ENCODE data around the gene GPATCH4.

The GPATCH4 gene

DNA sequence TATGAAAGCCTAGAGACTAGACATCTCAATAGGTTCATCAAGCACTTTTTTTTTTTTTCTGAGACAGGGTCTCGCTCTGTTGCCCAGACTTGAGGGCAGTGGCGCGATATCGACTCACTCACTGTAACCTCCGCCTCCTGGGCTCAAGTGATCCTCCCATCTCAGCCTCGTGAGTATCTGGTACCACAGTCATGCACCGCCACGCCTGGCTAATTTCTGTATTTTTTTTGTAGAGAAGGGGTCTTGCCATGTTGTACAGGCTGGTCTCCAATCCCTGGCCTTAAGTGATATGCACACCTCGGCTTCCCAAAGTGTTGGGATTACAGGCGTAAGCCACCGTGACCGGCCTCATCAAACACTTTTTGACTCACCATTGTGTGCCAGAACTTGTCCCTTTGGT lies 613 bp upstream of the GPATCH4 start:
- Histone ChIP-seq H3K4me3 (ENCODE audit: control insufficient read depth in 1 of 7, extremely low read depth in 1 of 7, insufficient read depth in 4 of 7, low read depth in 2 of 7, low read length in 6 of 7) (peak overlapping the region; percentile 60 to 91 (median 85)), H3K27ac (ENCODE audit: insufficient read depth in 1 of 2, low read depth in 1 of 2, low read length in 2 of 2, poor library complexity in 1 of 2, severe bottlenecking in 2 of 2) (peak overlapping the region in 1 of 2 experiments; percentile 65), H3K4me1 (ENCODE audit: control extremely low read depth in 1 of 4, control insufficient read depth in 4 of 4, insufficient read depth in 4 of 4, low read length in 3 of 4) (peaks cover 6 to 30% (median 22%) of the 10 kb centered on the region in 4 experiments), H3K27me3 (replicated peaks in 2 of 5; ENCODE audit: control insufficient read depth in 4 of 5, insufficient read depth in 5 of 5, low read length in 4 of 5) (no peaks in the 10 kb centered on the region), H3K9me3 (ENCODE audit: control extremely low read depth in 1 of 5, control insufficient read depth in 4 of 5, insufficient read depth in 2 of 5, low read depth in 1 of 5, low read length in 4 of 5) (no peaks in the 10 kb centered on the region), H3K36me3 (ENCODE audit: control insufficient read depth in 4 of 4, insufficient read depth in 4 of 4, low read length in 3 of 4) (peaks cover 0 to 25% (median 14%) of the 10 kb centered on the region in 4 experiments)
- CTCF ChIA-PET = interaction anchor here (1.4 to 7.7 kb wide), 5 partner anchors 11 to 121 kb away, joined by 3 to 63 read pairs (median 6); partner anchors contain the start of gene NAXE
- 74% methylated on average over 11 of the region's 12 CpGs for WGBS (ENCODE audit: insufficient coverage)
- POLR2A ChIA-PET = interaction anchor here (0.6 kb wide), 1 partner anchor 121 kb away, joined by 4 read pairs; no protein-coding TSS in a partner anchor
- DNase-seq = no peak

DNA sequence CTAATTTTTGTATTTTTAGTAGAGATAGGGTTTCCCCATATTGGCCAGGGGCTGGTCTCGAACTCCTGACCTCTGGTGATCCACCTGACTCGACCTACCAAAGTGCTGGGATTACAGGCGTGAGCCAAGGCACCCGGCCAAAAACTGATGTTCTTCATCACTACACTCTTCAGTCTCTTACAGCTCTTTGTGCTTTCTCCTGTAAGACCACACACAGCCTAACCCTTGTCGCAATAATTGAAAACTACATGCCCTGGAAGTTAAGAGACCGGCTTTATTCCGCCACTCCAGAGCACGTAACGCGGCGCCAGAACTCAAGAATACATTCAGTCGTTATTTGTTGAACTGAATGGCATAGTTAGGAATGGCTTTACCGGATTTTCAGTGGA lies 552 bp downstream of the GPATCH4 start:
- Histone ChIP-seq H3K4me1 (ENCODE audit: control extremely low read depth in 1 of 4, control insufficient read depth in 4 of 4, insufficient read depth in 4 of 4, low read length in 3 of 4) (peaks cover 6 to 30% (median 22%) of the 10 kb centered on the region in 4 experiments), H3K27me3 (replicated peaks in 2 of 5; ENCODE audit: control insufficient read depth in 4 of 5, insufficient read depth in 5 of 5, low read length in 4 of 5) (no peaks in the 10 kb centered on the region), H3K36me3 (ENCODE audit: control insufficient read depth in 4 of 4, insufficient read depth in 4 of 4, low read length in 3 of 4) (peaks cover 3 to 37% (median 23%) of the 10 kb centered on the region in 4 experiments), H3K4me3 (ENCODE audit: control insufficient read depth in 1 of 7, extremely low read depth in 1 of 7, insufficient read depth in 4 of 7, low read depth in 2 of 7, low read length in 6 of 7) (peak overlapping the region; percentile 60 to 91 (median 85)), H3K27ac (ENCODE audit: insufficient read depth in 1 of 2, low read depth in 1 of 2, low read length in 2 of 2, poor library complexity in 1 of 2, severe bottlenecking in 2 of 2) (peak overlapping the region in 1 of 2 experiments; percentile 65), H3K9me3 (ENCODE audit: control extremely low read depth in 1 of 5, control insufficient read depth in 4 of 5, insufficient read depth in 2 of 5, low read depth in 1 of 5, low read length in 4 of 5) (no peaks in the 10 kb centered on the region)
- 5% methylated on average over 12 of the region's 13 CpGs for WGBS (ENCODE audit: insufficient coverage)
- POLR2A ChIA-PET = no interaction called here
- CTCF ChIA-PET = interaction anchor here (0.6 to 7.7 kb wide), 8 partner anchors 8 to 120 kb away, joined by 3 to 63 read pairs (median 5); partner anchors contain the start of gene NAXE
- DNase-seq = no peak

DNA sequence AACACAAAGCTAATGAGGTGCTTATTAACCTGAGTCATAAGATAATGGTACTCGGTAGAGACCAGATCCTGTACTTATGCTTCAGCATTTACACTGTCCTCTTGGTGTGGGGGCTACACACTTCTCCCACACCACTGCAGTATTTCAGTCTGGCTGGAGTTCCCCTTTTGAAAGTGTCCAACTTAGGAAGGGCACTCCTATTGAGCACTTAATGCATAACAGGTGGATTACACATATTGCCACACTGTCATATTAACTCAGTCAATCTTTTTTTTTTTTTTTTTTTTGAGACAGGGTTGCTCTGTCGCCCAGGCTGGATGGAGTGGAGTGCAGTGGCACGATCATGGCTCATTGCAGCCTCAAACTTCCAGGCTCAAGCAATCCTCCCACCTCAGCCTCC lies 1.5 kb downstream of the GPATCH4 start:
- Histone ChIP-seq H3K4me1 (ENCODE audit: control extremely low read depth in 1 of 4, control insufficient read depth in 4 of 4, insufficient read depth in 4 of 4, low read length in 3 of 4) (peaks cover 6 to 30% (median 22%) of the 10 kb centered on the region in 4 experiments), H3K27me3 (replicated peaks in 2 of 5; ENCODE audit: control insufficient read depth in 4 of 5, insufficient read depth in 5 of 5, low read length in 4 of 5) (no peaks in the 10 kb centered on the region), H3K9me3 (ENCODE audit: control extremely low read depth in 1 of 5, control insufficient read depth in 4 of 5, insufficient read depth in 2 of 5, low read depth in 1 of 5, low read length in 4 of 5) (no peaks in the 10 kb centered on the region), H3K4me3 (ENCODE audit: control insufficient read depth in 1 of 7, extremely low read depth in 1 of 7, insufficient read depth in 4 of 7, low read depth in 2 of 7, low read length in 6 of 7) (peak overlapping the region in 1 of 7 experiments; percentile 81), H3K36me3 (ENCODE audit: control insufficient read depth in 4 of 4, insufficient read depth in 4 of 4, low read length in 3 of 4) (peaks cover 3 to 46% (median 32%) of the 10 kb centered on the region in 4 experiments), H3K27ac (ENCODE audit: insufficient read depth in 1 of 2, low read depth in 1 of 2, low read length in 2 of 2, poor library complexity in 1 of 2, severe bottlenecking in 2 of 2) (no peak overlapping the region)
- peak; percentile 78 to 91 (median 89) for DNase-seq
- POLR2A ChIA-PET = no interaction called here
- 80% methylated on average over 1 of the region's 3 CpGs for WGBS (ENCODE audit: insufficient coverage)
- CTCF ChIA-PET = interaction anchor here (0.7 to 7.7 kb wide), 7 partner anchors 9 to 117 kb away, joined by 3 to 63 read pairs (median 6); partner anchors contain the start of gene NAXE

DNA sequence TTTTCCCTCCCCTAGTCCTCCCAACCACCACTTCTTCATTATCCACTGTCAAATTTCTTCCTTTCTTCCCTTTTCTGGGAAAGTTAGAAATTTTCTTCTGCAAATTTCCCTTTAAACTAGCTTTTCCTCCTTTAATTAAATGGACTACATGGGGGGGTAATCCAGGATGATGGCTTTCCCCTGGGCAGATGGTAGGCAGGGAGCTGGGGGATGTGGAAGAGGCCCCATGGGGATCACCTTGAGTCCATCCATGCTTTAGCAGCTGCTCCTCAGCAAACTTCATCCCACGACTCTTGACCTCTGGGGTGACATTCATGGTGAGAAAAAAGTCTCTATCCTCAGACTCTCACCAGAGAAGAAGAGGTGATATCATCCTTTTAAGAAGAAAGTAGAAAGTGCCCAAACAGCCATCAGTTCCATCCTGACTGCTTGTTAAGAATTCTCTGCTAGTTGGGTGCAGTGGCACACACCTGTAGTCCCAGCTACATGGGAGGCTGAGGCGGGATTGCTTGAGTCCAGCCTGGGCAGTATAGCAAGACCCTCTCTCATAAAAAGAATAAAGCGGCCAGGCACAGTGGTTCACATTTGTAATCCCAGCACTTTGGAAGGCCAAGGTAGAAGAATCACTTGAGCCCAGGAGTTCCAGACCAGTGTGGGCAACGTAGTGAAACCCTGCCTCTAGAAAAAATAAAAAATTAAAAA lies 2.4 kb downstream of the GPATCH4 start:
- ChIA-PET CTCF (interaction anchor here (1.2 to 7.7 kb wide), 4 partner anchors 10 to 15 kb away, joined by 3 to 63 read pairs (median 7); no protein-coding TSS in a partner anchor), POLR2A (no interaction called here)
- H3K4me3 ChIP-seq (ENCODE audit: control insufficient read depth in 1 of 7, extremely low read depth in 1 of 7, insufficient read depth in 4 of 7, low read depth in 2 of 7, low read length in 6 of 7) = no peak overlapping the region
- 100% methylated on average over 2 of the region's 4 CpGs for WGBS (ENCODE audit: insufficient coverage)
- H3K36me3 ChIP-seq (ENCODE audit: control insufficient read depth in 4 of 4, insufficient read depth in 4 of 4, low read length in 3 of 4) = peaks cover 3 to 55% (median 39%) of the 10 kb centered on the region in 4 experiments
- peaks cover 6 to 30% (median 22%) of the 10 kb centered on the region in 4 experiments for H3K4me1 ChIP-seq (ENCODE audit: control extremely low read depth in 1 of 4, control insufficient read depth in 4 of 4, insufficient read depth in 4 of 4, low read length in 3 of 4)
- DNase-seq = no peak
- no peak overlapping the region for H3K27ac ChIP-seq (ENCODE audit: insufficient read depth in 1 of 2, low read depth in 1 of 2, low read length in 2 of 2, poor library complexity in 1 of 2, severe bottlenecking in 2 of 2)
- no peaks in the 10 kb centered on the region for H3K27me3 ChIP-seq (replicated peaks in 2 of 5; ENCODE audit: control insufficient read depth in 4 of 5, insufficient read depth in 5 of 5, low read length in 4 of 5)
- no peaks in the 10 kb centered on the region for H3K9me3 ChIP-seq (ENCODE audit: control extremely low read depth in 1 of 5, control insufficient read depth in 4 of 5, insufficient read depth in 2 of 5, low read depth in 1 of 5, low read length in 4 of 5)

DNA sequence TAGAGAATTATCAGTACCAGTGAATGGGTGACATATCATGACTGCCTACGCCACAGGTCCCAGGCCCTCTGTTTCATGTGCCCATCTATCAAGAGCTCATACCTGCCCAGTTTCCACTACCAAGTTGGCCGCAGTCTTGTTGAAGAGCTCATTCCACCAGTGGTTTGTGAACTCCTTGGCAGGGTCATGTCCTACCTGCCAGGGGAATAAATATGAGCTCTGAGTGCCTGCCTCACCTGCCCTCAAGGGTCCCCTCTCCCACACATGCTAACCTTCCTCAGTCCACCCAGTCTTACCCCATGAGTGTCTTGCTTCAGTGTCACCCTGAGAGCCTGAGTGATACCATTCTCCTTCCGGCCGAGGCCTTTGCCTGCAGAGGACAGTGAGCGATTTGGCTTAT lies 3.2 kb downstream of the GPATCH4 start:
- Histone ChIP-seq H3K27me3 (replicated peaks in 2 of 5; ENCODE audit: control insufficient read depth in 4 of 5, insufficient read depth in 5 of 5, low read length in 4 of 5) (no peaks in the 10 kb centered on the region), H3K36me3 (ENCODE audit: control insufficient read depth in 4 of 4, insufficient read depth in 4 of 4, low read length in 3 of 4) (peaks cover 3 to 63% (median 44%) of the 10 kb centered on the region in 4 experiments), H3K4me3 (ENCODE audit: control insufficient read depth in 1 of 7, extremely low read depth in 1 of 7, insufficient read depth in 4 of 7, low read depth in 2 of 7, low read length in 6 of 7) (no peak overlapping the region), H3K27ac (ENCODE audit: insufficient read depth in 1 of 2, low read depth in 1 of 2, low read length in 2 of 2, poor library complexity in 1 of 2, severe bottlenecking in 2 of 2) (no peak overlapping the region), H3K4me1 (ENCODE audit: control extremely low read depth in 1 of 4, control insufficient read depth in 4 of 4, insufficient read depth in 4 of 4, low read length in 3 of 4) (peaks cover 6 to 30% (median 23%) of the 10 kb centered on the region in 4 experiments), H3K9me3 (ENCODE audit: control extremely low read depth in 1 of 5, control insufficient read depth in 4 of 5, insufficient read depth in 2 of 5, low read depth in 1 of 5, low read length in 4 of 5) (no peaks in the 10 kb centered on the region)
- DNase-seq = no peak
- ChIA-PET CTCF (interaction anchor here (1.2 to 7.7 kb wide), 4 partner anchors 10 to 28 kb away, joined by 3 to 63 read pairs (median 7); no protein-coding TSS in a partner anchor), POLR2A (no interaction called here)
- WGBS (ENCODE audit: insufficient coverage) = 96% methylated on average over 5 of the region's 5 CpGs

DNA sequence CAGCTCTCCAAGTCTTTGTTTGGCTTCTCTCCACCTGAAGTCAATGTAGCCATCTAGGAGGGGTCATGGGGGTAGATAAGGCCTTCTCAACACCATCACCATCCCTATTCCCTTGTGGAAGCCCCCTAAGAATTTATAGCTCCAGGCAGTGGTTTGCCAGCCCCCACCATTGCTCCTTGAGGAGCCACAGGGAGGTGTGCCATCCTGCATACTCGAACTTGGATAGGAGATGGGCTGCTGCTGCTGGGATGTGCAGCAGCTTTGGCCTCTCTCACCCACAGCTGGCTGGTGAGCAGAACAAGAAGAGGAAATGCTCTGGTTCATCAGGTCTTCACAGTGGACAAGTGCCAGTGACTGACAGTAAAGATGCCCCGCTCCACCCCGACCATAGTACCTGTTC lies 4.9 kb downstream of the GPATCH4 start:
- peaks cover 3 to 65% (median 44%) of the 10 kb centered on the region in 4 experiments for H3K36me3 ChIP-seq (ENCODE audit: control insufficient read depth in 4 of 4, insufficient read depth in 4 of 4, low read length in 3 of 4)
- H3K27me3 ChIP-seq (replicated peaks in 2 of 5; ENCODE audit: control insufficient read depth in 4 of 5, insufficient read depth in 5 of 5, low read length in 4 of 5) = no peaks in the 10 kb centered on the region
- no peak overlapping the region for H3K4me3 ChIP-seq (ENCODE audit: control insufficient read depth in 1 of 7, extremely low read depth in 1 of 7, insufficient read depth in 4 of 7, low read depth in 2 of 7, low read length in 6 of 7)
- 80% methylated on average over 1 of the region's 3 CpGs for WGBS (ENCODE audit: insufficient coverage)
- POLR2A ChIA-PET = interaction anchor here (0.6 kb wide), 1 partner anchor 29 kb away, joined by 3 read pairs; no protein-coding TSS in a partner anchor
- CTCF ChIA-PET = interaction anchor here (1.6 to 7.7 kb wide), 3 partner anchors 9 to 13 kb away, joined by 5 to 63 read pairs (median 7); no protein-coding TSS in a partner anchor
- no peak overlapping the region for H3K27ac ChIP-seq (ENCODE audit: insufficient read depth in 1 of 2, low read depth in 1 of 2, low read length in 2 of 2, poor library complexity in 1 of 2, severe bottlenecking in 2 of 2)
- DNase-seq = no peak
- H3K4me1 ChIP-seq (ENCODE audit: control extremely low read depth in 1 of 4, control insufficient read depth in 4 of 4, insufficient read depth in 4 of 4, low read length in 3 of 4) = peaks cover 3 to 27% (median 26%) of the 10 kb centered on the region in 4 experiments
- H3K9me3 ChIP-seq (ENCODE audit: control extremely low read depth in 1 of 5, control insufficient read depth in 4 of 5, insufficient read depth in 2 of 5, low read depth in 1 of 5, low read length in 4 of 5) = no peaks in the 10 kb centered on the region

DNA sequence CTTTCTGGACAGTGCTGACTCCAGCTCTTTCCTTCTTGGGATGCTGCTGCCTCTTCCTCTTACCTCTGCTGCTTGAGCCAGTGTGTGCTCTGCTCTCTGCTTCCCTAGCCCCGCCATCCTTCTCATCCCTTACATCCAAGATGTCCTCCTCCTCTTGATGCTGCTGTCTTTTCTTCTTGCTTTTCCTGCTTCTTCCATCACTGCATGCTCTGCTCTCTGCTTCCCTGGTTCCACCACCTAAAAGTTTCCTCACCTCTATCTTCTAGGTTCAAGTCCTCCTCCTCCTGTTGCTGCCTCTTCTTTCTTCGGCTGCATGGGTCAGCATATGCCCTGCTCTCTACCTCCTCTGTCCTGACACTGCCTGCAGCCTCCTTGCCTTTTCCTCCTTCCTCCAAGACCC lies 6.3 kb downstream of the GPATCH4 start:
- Histone ChIP-seq H3K36me3 (ENCODE audit: control insufficient read depth in 4 of 4, insufficient read depth in 4 of 4, low read length in 3 of 4) (peaks cover 3 to 65% (median 44%) of the 10 kb centered on the region in 4 experiments), H3K4me1 (ENCODE audit: control extremely low read depth in 1 of 4, control insufficient read depth in 4 of 4, insufficient read depth in 4 of 4, low read length in 3 of 4) (peaks cover 8 to 26% (median 21%) of the 10 kb centered on the region in 4 experiments), H3K9me3 (ENCODE audit: control extremely low read depth in 1 of 5, control insufficient read depth in 4 of 5, insufficient read depth in 2 of 5, low read depth in 1 of 5, low read length in 4 of 5) (no peaks in the 10 kb centered on the region), H3K4me3 (ENCODE audit: control insufficient read depth in 1 of 7, extremely low read depth in 1 of 7, insufficient read depth in 4 of 7, low read depth in 2 of 7, low read length in 6 of 7) (no peak overlapping the region), H3K27me3 (replicated peaks in 2 of 5; ENCODE audit: control insufficient read depth in 4 of 5, insufficient read depth in 5 of 5, low read length in 4 of 5) (no peaks in the 10 kb centered on the region), H3K27ac (ENCODE audit: insufficient read depth in 1 of 2, low read depth in 1 of 2, low read length in 2 of 2, poor library complexity in 1 of 2, severe bottlenecking in 2 of 2) (no peak overlapping the region)
- CTCF ChIA-PET = interaction anchor here (1.0 to 7.7 kb wide), 6 partner anchors 9 to 66 kb away, joined by 3 to 63 read pairs (median 4); no protein-coding TSS in a partner anchor
- no peak for DNase-seq
- 100% methylated on average over 2 of the region's 2 CpGs for WGBS (ENCODE audit: insufficient coverage)
- POLR2A ChIA-PET = no interaction called here

All from common myeloid progenitor, CD34-positive (primary cell).